ENCODE measurements around the gene CALN1. TPM values are rescaled to one million over a fixed set of nuclear protein-coding genes. Genes with fewer than 3 reads are reported as not detected.

Gene CALN1
- total RNA-seq, 1 donor from 2014 or later: 1.9 TPM

DNA sequence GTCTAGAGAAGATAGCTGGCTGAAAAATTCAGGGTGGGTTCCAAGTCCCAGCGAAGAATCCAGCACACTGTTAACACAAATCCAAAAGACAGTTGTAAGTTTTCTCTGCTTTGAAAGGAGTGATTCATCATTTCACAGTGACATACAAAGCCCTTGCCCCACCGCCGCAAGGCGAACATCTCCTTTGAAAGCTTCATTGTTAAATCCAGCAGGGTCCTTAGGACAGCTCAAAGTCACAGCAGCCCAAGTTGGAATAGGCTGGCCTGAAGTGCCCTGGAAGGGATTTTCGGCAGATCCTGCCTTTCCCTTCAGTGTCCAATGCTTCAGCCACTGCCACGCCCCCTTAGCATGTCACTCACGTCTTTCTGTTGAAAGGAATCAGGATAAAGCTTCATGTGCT is 526.1 kb downstream of the CALN1 start:
- TF ChIP-seq CTCF (conservative IDR thresholded peaks at IDR 0.05): no peak
- H3K4me1 Mint-ChIP-seq (ENCODE audit: unreplicated experiment): no peaks in the 10 kb centered on the region
- no peaks in the 10 kb centered on the region for H3K36me3 Mint-ChIP-seq
- H3K27me3 Mint-ChIP-seq: peaks cover 13% of the 10 kb centered on the region
- DNase-seq (ENCODE audit: extremely low spot score, unreplicated experiment): no peak
- H3K4me3 Mint-ChIP-seq: no peak overlapping the region
- H3K9me3 Mint-ChIP-seq: peaks cover 9% of the 10 kb centered on the region
- H3K27ac Mint-ChIP-seq: no peak overlapping the region

DNA sequence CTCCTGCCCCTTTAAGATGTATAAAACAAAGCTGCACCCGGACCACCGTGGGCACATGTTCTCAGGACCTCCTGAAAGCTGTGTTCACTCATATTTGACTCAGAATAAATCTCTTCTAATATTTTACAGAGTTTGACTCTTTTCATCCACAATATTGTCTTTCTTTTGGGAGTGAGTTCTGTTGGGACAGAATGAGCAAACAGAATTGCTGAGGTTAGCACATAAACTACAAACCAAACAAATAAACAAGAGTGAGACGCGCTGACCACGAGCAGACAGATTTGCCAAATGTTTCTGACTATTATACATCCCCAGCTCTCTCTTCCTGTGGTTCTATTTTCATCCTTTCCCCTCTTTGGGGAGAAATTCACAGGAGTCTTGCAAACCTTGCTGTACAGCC is 526.7 kb downstream of the CALN1 start:
- peaks cover 9% of the 10 kb centered on the region for H3K9me3 Mint-ChIP-seq
- no peaks in the 10 kb centered on the region for H3K4me1 Mint-ChIP-seq (ENCODE audit: unreplicated experiment)
- no peak overlapping the region for H3K4me3 Mint-ChIP-seq
- H3K36me3 Mint-ChIP-seq: no peaks in the 10 kb centered on the region
- DNase-seq (ENCODE audit: extremely low spot score, unreplicated experiment): no peak
- TF ChIP-seq CTCF (conservative IDR thresholded peaks at IDR 0.05): no peak
- H3K27ac Mint-ChIP-seq: no peak overlapping the region
- H3K27me3 Mint-ChIP-seq: peaks cover 14% of the 10 kb centered on the region

GRCh38 chr7:71883415-71883814 is 528.7 kb downstream of the CALN1 start:
- DNase-seq (ENCODE audit: extremely low spot score, unreplicated experiment): no peak
- no peaks in the 10 kb centered on the region for H3K36me3 Mint-ChIP-seq
- no peak overlapping the region for H3K4me3 Mint-ChIP-seq
- no peak overlapping the region for H3K27ac Mint-ChIP-seq
- no peak for TF ChIP-seq CTCF (conservative IDR thresholded peaks at IDR 0.05)
- peaks cover 22% of the 10 kb centered on the region for H3K27me3 Mint-ChIP-seq
- peaks cover 13% of the 10 kb centered on the region for H3K9me3 Mint-ChIP-seq
- no peaks in the 10 kb centered on the region for H3K4me1 Mint-ChIP-seq (ENCODE audit: unreplicated experiment)

DNA sequence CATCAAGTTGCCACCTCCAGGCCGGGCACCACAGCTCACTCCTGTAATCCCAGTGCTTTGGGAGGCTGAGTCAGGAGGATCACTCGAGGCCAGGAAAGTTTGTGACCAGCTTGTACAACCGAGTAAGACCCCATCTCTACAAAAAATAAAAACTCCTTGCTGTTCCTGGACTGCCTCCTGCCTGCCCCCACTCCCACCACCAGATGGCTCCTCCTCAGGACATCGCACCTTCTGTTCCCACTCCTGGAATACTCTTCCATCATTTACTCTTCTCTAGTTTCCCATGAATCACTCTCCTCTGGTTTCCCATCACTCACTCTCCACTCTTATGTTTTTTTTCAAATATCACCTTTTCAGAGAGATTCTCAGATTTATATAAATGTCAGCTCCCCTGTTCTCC is 540.7 kb downstream of the CALN1 start:
- Mint-ChIP-seq H3K36me3 (no peaks in the 10 kb centered on the region), H3K9me3 (peaks cover under 1% of the 10 kb centered on the region), H3K4me1 (ENCODE audit: unreplicated experiment) (no peaks in the 10 kb centered on the region)

GRCh38 chr7:71870812-71871211 is 541.3 kb downstream of the CALN1 start:
- no peak for TF ChIP-seq CTCF (conservative IDR thresholded peaks at IDR 0.05)
- DNase-seq (ENCODE audit: extremely low spot score, unreplicated experiment): no peak
- Mint-ChIP-seq H3K36me3 (no peaks in the 10 kb centered on the region), H3K9me3 (no peaks in the 10 kb centered on the region), H3K27me3 (no peaks in the 10 kb centered on the region), H3K4me3 (no peak overlapping the region), H3K4me1 (ENCODE audit: unreplicated experiment) (no peaks in the 10 kb centered on the region), H3K27ac (no peak overlapping the region)

More for the DNA sequence above, 540.7 kb downstream of the CALN1 start:
- TF ChIP-seq CTCF (conservative IDR thresholded peaks at IDR 0.05): peak; percentile 67
- no peaks in the 10 kb centered on the region for H3K27me3 Mint-ChIP-seq
- H3K4me3 Mint-ChIP-seq: no peak overlapping the region
- no peak overlapping the region for H3K27ac Mint-ChIP-seq
- DNase-seq (ENCODE audit: extremely low spot score, unreplicated experiment): no peak

DNA sequence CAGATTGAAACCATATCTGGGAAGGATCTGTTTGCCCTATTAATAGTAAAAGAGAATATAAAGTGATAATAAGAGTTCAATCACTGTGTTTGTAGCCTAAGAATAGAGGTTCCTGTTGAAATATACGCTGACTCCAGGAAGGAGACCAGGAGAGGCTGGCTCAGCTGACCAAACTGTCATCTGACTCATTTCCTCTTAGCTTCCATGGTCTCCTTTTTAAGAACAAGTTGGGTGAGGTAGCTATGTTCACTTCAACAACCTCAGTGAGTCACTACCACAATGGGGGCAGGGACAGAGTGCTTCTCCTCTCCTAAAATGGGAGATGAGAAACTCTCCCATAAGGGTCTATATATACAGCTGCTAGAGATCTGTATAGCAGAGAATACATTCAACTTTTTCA is 543.3 kb downstream of the CALN1 start:
- H3K27me3 Mint-ChIP-seq: no peaks in the 10 kb centered on the region

More for the DNA sequence above, 543.3 kb downstream of the CALN1 start:
- no peak for DNase-seq (ENCODE audit: extremely low spot score, unreplicated experiment)
- Mint-ChIP-seq H3K4me3 (no peak overlapping the region), H3K4me1 (ENCODE audit: unreplicated experiment) (no peaks in the 10 kb centered on the region), H3K27ac (no peak overlapping the region), H3K9me3 (no peaks in the 10 kb centered on the region), H3K36me3 (no peaks in the 10 kb centered on the region)
- TF ChIP-seq CTCF (conservative IDR thresholded peaks at IDR 0.05): no peak

Data from type B pancreatic cell (in vitro differentiated cells).